Measurements from ENCODE around the gene HERC3.

GRCh38 chr4:88674565-88674964 lies 82.3 kb downstream of the HERC3 start:
- TF ChIP-seq POLR2A (IDR thresholded peaks at IDR 0.05; ENCODE audit: low read depth, low read length) (no peak), POLR2AphosphoS5 (IDR thresholded peaks at IDR 0.05; ENCODE audit: low read depth, low read length) (no peak)

Data from GM12891 (cell line).